ENCODE data around the gene TPP1. TPM values are rescaled to one million over a fixed set of nuclear protein-coding genes. Genes with fewer than 3 reads are reported as not detected.
A peak's percentile ranks its signal among the peaks of the same experiment; 100 is the strongest.

The TPP1 gene
- total and polyA plus RNA-seq, 2 of the 13 experiments (the other 11 are each of a cell fraction or from before 2014, with no cell fraction given): 13.9 to 74.6 TPM

DNA sequence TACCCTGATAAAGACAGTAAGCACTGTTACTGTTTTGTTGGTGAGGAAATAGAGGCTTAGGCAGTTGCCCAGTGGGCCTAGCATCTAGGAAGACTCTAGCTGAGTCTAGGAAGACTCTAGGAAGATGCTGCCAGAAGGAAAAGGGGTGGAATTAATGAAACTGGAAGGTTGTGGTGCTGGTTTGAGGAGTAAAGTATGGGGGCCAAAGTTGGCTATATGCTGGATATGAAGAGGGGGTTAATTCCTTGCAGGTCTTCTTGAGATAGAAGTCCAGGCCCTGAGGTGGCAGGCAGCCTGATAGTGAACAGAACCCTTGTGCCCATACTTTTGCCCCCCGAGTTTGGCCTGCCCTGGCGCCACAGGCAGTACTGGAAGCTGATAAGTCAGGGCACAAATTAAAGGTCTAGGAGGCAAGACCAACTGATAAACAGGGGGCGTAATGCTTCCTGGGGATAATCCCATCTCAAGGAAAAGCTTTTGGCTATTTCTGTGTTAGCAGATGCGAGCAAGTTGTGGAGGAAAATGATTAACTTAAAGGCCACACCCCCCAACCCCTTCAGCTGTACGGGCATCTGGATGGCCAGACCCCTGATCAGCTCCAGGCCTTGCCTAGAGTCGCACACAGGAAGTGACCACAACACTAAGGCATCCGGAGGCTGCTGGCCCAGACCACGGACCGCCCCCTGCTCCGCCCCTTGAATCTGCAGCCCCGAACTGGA, 12.6 kb downstream of the TPP1 start (continued):
- TF ChIP-seq, protein P1, sequence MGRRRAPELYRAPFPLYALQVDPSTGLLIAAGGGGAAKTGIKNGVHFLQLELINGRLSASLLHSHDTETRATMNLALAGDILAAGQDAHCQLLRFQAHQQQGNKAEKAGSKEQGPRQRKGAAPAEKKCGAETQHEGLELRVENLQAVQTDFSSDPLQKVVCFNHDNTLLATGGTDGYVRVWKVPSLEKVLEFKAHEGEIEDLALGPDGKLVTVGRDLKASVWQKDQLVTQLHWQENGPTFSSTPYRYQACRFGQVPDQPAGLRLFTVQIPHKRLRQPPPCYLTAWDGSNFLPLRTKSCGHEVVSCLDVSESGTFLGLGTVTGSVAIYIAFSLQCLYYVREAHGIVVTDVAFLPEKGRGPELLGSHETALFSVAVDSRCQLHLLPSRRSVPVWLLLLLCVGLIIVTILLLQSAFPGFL (CRISPR knock-in tag; IDR thresholded peaks at IDR 0.05): no peak
- TF ChIP-seq SNRNP70 (IDR thresholded peaks at IDR 0.05; ENCODE audit: low read depth, low read length): no peak
- TF ChIP-seq ZNF280D (CRISPR knock-in tag; IDR thresholded peaks at IDR 0.05): no peak
- TF ChIP-seq ETV5 (CRISPR knock-in tag; IDR thresholded peaks at IDR 0.05; ENCODE audit: borderline replicate concordance): peak; percentile 74; the same call in 1 of the 2 replicates
- no peak for TF ChIP-seq KLF11 (CRISPR knock-in tag; IDR thresholded peaks at IDR 0.05)
- 0 out of 2 replicates have a peak, but pooled peaks have one; percentile 8 for TF ChIP-seq RARA (CRISPR knock-in tag; IDR thresholded peaks at IDR 0.05)
- TF ChIP-seq, protein P2, sequence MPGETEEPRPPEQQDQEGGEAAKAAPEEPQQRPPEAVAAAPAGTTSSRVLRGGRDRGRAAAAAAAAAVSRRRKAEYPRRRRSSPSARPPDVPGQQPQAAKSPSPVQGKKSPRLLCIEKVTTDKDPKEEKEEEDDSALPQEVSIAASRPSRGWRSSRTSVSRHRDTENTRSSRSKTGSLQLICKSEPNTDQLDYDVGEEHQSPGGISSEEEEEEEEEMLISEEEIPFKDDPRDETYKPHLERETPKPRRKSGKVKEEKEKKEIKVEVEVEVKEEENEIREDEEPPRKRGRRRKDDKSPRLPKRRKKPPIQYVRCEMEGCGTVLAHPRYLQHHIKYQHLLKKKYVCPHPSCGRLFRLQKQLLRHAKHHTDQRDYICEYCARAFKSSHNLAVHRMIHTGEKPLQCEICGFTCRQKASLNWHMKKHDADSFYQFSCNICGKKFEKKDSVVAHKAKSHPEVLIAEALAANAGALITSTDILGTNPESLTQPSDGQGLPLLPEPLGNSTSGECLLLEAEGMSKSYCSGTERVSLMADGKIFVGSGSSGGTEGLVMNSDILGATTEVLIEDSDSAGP (CRISPR knock-in tag; IDR thresholded peaks at IDR 0.05; ENCODE audit: borderline replicate concordance): no peak
- TF ChIP-seq ZMYM4 (CRISPR knock-in tag; IDR thresholded peaks at IDR 0.05): peak; percentile 60; the same call in 1 of the 2 replicates
- TF ChIP-seq CTCF (CRISPR knock-in tag; IDR thresholded peaks at IDR 0.05): peak; percentile 34
- peak; percentile 70 for TF ChIP-seq XRCC5 (optimal IDR thresholded peaks at IDR 0.05; ENCODE audit: low read length)
- TF ChIP-seq SAP130 (CRISPR knock-in tag; IDR thresholded peaks at IDR 0.05; ENCODE audit: low read depth): peak; percentile 91
- peak; percentile 45; the same call in 1 of the 2 replicates for TF ChIP-seq DRAP1 (CRISPR knock-in tag; IDR thresholded peaks at IDR 0.05)
- peak; percentile 58 for TF ChIP-seq PHF20 (CRISPR knock-in tag; IDR thresholded peaks at IDR 0.05)
- peak; percentile 71; the same call in 1 of the 2 replicates for TF ChIP-seq SPEN (CRISPR knock-in tag; IDR thresholded peaks at IDR 0.05; ENCODE audit: low read depth)
- TF ChIP-seq, protein P3, sequence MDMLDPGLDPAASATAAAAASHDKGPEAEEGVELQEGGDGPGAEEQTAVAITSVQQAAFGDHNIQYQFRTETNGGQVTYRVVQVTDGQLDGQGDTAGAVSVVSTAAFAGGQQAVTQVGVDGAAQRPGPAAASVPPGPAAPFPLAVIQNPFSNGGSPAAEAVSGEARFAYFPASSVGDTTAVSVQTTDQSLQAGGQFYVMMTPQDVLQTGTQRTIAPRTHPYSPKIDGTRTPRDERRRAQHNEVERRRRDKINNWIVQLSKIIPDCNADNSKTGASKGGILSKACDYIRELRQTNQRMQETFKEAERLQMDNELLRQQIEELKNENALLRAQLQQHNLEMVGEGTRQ (IDR thresholded peaks at IDR 0.05; ENCODE audit: low read depth, low read length): no peak
- TF ChIP-seq, protein P3 (CRISPR knock-in tag; IDR thresholded peaks at IDR 0.05; ENCODE audit: borderline replicate concordance): 0 out of 2 replicates have a peak, but pooled peaks have one; percentile 64
- no peak for TF ChIP-seq ZNF776 (CRISPR knock-in tag; IDR thresholded peaks at IDR 0.05)
- peak; percentile 61; the same call in 1 of the 2 replicates for TF ChIP-seq KAT8 (CRISPR knock-in tag; IDR thresholded peaks at IDR 0.05)

All from HepG2 (cell line).